NCI-H526 (cell line): ENCODE measurements around the gene CALCB.

Experiments
- DNase-seq, 2 experiments: peaks; one replicate each; lab custom pipeline; 2025; lab: John Stamatoyannopoulos, UW

Gene CALCB

DNA sequence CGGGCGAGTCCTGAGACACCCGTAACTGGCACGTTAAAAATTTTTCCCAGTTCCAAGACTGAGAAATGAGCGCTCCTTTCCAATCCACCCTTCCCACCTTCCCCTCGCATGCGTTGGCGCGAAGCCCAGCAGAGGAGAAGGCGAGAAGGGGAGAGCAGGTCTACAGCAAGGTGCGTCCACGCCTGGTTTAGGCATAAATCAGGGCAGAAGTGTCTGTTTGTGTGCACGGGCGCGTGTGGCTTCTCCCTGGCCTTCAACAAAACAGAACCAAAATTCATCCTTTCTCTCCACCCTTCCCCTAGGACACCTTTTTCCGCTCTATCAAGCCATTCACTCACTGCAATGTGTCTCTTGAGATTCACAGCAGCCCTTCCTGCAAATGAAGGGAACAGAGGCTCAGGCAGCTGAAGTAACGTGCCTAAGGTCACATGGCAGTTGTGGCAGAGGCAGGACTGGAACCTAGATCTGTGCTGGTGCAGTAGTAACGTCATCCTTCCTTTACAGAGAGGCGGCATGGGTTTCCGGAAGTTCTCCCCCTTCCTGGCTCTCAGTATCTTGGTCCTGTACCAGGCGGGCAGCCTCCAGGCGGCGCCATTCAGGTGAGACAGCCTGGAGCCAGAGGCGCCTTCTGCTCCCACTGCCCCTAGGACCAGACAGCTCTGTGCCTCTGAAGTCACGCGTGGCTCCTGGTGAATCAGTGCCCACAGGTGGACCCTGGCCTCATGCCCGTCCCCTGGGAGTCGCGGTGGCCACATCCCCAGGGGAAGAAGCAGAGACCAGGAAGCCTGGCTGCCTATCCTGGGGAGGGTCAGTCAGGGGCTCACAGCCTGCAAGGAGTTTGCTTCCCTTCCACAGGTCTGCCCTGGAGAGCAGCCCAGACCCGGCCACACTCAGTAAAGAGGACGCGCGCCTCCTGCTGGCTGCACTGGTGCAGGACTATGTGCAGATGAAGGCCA, 1.1 kb downstream of the CALCB start:
- DNase-seq = peak; percentile 90 to 97

DNA sequence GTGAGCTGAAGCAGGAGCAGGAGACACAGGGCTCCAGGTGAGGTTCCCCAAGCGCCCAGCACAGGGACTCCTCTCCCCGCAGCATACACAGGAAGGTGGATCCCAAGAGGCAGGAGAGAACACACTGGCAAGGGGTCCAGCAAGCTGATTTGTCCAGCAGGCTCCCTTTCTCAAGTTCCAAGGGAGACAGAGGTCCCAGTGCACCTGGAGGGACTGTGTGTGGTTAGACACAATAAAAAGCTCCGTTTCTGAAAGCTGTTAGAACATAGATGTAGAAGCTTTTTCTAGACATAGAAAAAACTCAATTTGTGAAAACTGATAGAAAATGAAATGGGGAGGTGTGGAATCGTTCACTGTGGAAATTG, 1.8 kb downstream of the CALCB start:
- DNase-seq = no peak

DNA sequence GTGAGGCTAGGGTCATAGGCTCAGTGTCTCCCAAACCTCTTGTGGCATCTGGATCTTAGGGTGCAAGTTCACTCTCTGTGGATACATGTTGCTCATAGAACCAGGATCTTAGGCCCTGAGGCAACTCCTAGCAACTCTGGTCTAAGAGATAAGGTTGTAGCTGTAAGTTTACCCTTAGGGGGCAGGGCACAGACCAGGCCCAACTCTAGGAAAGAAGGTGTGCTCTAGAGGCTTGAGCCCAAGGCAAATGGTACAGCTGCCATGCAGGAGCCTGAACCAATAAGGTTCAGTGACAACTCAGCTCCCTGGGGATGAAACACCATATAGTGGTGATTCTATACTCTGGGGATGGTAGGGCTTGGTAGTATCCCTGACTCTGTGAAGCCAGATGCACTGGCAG, 17.8 kb downstream of the CALCB start:
- DNase-seq = no peak

DNA sequence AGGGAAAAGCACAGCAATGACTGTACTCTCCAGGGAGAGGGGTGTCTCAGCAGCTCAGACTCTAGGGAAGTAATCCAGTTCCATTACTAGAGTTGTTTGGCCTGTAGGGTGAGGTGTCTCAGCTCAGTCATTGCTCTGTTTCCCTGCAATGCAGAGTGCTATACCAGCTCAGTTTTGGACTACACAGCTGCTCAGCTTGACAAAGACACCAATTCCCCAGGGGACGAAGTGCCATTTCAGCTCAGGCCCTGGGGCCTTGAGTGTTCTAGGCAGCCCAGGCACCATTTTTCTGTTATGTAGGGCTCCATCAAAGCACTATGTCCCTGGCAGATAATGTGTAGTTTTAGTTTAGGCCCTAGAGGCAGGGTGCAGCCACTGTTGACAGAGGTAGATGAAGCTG, 18.2 kb downstream of the CALCB start:
- no peak for DNase-seq

DNA sequence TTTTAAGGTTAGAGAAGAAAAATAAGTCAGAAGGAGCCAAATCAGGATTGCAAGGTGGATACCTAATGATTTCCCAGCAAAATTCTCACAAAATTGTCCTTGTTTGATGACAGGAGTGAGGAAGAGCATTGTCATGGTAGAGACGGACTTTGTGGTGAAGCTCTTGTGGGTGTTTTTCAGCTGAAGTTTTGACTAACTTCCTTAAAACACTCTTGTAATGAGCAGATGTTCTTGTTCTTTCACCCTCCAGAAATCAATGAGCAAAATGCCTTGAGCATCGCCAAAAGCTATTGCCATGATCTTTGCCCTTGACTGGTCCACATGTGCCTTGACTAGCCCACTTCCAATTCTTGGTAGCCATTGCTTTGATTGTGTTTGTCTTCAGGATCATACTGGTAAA, 20.0 kb downstream of the CALCB start:
- no peak for DNase-seq

DNA sequence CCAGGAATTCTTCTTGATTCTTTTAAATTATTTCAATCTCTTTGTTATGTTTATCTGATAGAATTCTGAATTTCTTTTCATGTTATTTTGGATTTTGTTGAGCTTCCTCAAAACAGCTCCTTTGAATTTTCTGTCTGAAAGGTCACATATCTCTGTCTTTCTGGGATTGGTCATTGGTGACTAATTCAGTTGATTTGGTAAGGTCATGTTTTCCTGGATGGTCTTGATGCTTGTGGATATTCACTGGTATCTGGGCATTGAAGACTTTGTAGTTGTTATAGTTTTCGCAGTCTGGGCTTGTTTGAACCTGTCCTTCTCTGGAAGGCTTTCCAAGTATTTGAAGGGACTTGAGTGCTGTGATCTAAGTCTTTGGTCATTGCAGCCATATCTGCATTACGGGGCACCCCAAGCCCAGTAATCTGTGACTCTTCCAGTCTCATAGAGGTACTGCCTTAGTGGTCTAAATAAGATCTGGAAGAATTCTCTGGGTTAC, 22.4 kb downstream of the CALCB start:
- no peak for DNase-seq

DNA sequence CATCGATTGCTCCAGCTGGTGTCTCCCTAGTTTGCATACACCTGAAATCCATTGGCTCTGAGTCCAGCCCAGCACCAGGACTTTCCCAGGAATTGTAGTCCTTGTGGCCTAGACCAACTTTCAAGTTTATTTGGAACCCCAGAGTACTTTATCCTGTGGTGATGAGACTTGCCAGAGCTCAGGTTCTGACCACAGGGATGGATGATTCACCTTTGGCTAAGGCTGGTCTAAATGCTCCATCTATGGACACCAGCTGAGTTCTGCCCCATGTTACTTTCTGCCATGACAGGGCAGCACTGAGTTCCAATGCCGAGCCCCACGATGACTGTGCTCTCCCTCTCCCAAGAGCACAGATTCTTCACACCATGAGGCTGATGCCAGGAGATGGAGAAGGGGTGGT, 24.0 kb downstream of the CALCB start:
- DNase-seq = peak; percentile 12 to 63

DNA sequence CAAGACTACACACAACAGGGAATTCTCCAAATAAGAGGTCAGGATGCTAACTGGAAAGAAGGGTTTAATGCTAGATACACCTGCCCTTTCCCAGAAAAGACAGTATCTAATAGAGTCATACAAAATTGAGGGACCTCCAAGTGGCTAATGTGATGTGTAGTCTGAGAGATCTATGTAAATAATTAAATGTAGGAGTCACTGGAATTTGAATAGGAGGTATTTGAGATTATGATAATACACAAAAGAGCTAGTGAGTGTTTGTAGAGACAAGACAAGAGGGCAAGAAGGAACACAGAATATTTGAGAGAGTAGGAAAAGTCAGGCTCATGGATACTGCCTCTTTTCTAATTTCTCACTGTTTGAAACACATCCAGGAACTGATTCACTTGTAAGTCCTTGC, 25.9 kb downstream of the CALCB start:
- DNase-seq = peak; percentile 36 to 58

DNA sequence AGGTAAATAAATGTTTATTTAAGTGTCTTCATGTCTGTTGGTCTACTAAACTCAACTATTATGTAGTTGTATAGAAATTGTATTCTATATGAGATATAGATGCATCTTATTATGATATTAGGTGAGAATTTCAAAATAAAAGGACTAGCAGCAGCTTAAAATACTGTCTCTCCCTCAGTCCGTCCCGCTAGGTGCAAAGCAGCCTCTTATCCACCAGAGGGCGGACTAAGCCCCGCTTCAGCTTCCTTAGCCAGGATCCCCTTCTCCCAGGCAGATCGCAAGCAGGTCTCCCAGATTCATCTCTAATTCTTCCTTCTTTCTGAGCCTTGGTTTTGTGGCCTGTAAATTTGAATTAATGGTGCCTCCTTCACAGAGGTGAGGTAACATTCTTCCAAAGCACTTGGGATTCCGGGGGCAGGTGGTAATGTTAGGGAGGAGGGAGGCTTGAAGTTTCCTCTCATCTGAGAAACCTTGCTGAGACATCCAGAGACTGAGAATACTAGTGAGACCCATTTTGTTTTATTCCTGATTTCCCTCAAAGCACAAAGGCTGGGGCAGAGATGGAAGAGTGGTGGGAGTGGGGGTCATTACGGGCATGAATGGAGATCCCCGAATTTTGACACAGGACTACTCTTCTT, 27.8 kb downstream of the CALCB start:
- DNase-seq = peak; percentile 38 to 85

DNA sequence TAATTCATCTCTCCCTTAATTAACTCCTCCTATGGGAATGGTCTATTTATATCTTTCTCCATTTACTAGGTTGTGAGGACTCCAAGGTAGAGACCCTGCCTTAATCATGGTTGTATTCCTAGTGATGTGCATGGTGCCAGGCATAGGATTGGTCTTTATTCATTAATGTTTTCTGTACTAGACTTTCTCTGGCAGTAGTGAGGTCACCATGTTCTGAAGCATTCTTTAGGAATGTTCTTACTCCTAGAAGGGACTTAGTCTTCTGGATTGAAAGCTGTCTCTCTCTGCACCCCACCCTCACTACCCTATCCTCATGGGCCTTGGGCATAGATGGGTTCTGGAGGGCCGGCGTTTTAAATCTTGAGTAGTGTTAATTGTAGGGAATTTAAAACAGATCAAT, 30.8 kb downstream of the CALCB start:
- no peak for DNase-seq

DNA sequence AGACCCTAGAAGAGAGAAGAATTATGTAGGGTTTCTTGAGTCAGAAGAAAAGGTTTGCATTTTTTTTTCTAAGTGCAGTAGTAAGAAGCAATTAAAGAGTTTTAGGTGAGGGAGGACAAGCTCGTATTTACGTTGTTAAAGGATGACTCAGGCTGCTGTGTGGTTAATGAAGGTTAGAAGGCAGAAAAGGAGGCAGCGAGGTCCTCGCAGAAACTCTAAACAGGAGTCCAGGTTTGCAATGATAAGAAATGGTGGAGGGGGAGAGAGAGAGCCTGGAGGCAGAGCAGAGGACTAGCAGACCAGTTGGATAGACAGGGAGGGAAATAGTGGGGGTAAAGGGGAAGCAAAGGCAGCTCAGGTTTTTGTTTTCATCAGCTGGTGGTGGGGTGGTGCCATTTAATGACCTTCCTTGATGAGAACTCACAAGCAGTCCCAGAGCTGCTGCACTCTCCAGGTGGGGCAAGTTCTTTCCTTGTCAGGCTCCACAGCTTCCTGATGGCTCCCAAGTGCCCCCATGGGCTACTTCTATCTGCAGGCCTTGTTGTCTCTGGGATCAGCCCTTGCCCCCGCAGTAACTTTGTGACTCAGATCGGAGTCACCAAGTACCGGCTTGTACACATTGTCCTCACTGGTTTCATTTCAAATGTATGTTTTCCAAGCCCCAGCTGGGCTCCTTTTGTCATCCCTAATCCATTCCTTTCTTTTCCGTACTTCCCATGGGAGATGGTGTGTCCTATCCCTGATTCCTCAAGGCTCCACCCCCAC, 33.0 kb downstream of the CALCB start:
- DNase-seq = no peak

DNA sequence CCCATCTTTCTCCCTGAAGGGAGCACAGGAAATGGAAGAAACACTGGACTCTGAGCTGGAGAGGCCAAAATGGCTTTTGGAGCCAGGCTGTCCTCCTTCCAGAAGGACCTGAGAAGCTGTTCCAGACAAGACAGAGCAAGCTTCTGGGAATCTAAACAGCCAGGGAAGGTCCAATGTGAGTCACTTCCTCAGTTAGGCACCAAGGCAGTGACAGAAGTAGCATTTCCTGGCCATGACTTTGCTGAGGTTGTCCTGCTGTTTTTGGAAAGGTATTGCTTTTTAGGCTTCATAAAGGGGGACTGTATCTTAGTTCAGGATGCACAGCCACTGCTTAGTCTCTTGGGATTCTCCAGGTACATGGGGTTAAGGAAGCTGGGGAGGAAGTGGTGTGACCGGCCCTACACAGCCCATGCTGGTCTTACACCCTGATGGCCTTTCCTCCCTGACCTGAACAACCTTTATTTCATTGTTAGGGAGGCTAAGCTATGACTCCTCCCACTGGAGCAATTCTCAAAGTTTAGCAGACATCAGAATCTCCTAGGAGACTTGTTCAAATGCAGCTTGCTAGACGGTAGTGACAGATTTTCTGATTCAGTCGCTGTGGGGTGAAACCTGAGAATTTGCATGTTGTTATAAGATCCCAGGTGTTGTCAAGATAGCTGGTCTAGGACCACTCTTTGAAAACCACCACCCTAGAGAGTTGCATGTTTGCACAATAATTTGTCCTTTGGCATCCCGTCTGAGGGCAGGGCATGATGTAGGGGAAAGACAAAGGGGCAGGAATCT, 34.5 kb downstream of the CALCB start:
- DNase-seq = peak; percentile 13 to 49

DNA sequence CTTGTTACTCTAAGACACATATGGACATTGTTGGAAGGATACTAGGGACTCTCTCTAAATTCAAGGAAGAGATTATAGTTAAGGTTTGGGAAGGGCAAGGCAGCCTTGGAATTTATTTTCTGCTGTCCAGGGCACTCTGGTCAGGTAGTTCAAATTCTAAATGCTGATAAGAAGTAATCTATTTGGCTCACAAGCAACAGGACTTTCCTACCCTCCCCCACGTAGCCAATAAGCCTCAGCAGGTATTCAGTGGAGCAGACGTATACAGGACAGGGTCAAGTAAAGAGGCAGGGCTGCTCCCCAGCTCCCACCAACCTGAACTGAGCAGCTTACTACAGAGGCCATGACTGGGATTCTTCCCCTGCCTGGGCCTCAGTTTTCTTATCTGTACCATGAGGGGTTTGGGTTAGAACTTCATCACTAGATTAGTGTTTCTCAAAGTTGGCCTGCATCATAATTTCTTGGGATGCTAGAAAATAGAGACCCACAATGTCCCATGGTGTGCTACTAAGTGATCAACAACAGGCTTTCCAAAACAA, 35.3 kb downstream of the CALCB start:
- DNase-seq = no peak

DNA sequence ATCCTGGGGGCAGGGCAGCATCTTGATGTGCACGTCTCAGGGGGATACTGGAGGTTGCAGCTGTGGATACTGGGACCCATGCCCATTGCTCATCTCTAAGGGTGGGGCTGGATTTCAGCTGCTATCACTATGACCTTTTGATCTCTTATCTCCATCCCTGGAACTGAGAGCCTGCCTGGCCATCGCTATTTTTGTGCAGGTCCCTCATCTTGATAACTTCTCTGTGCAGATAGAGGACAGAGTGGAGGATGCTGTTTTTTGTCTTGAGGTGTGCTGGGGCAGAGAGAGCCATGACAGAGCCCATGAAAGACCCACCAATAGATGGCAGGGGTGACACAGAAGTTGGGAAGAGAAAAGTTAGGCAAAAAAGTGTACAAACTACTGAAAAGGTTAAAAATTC, 36.2 kb downstream of the CALCB start:
- no peak for DNase-seq

DNA sequence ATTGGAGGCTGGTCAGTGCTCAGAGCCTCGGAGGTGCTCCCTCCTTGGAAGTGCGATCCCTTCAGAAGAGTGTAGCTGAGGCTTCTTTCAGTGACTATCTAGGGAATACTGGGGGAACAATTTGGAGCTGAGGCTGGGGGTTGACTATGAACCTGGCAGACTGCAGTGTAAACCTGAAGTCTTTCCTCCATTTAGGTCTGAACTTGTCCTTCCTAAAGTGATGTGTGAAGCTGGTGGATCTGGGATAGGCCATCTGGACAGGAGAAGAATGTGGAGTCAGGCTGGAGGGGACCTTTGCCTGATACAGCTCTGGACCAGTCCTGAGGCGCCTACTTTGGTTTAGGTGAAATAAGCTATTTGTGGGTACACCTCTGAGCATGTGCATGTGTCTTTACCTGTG, 37.8 kb downstream of the CALCB start:
- DNase-seq = no peak

DNA sequence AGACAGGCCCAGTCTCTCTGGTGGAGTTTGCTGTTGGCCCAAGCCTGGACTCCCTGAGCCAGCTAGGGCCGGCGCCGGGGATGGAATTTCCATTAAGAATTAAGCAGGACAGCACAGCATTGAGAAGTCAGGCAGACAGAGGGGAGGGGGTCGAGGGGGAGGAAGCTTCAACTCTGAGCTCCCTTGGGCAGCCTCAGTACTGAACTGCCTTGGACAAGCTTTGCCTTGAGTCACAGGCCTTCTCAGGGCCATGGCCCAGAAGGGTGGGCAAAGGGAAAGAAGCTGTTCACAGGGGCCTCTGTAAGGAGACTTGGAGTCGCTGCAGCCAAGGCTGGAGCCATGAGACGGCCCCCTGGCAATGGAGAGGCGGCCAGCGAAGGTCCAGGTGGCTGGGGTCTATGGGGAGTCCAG, 38.7 kb downstream of the CALCB start:
- DNase-seq = no peak

DNA sequence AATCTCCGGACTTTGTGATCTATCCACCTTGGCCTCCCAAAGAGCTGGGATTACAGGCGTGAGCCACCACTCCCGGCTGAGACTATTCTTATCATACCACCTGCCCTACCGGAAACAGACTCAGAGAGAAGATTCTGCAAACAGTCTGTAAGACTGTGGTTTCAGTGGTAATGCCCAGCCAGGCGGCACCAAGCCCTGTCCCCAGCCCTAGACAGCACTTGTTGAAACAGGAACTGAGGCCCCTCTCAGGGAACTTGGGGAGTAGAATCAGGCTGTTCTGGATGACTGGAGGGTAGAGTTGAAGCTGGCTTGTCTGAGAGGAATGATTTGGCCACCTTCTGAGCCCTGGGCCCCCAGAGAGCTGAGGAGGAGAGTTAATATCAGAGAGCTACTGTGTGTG, 40.0 kb downstream of the CALCB start:
- DNase-seq = no peak

DNA sequence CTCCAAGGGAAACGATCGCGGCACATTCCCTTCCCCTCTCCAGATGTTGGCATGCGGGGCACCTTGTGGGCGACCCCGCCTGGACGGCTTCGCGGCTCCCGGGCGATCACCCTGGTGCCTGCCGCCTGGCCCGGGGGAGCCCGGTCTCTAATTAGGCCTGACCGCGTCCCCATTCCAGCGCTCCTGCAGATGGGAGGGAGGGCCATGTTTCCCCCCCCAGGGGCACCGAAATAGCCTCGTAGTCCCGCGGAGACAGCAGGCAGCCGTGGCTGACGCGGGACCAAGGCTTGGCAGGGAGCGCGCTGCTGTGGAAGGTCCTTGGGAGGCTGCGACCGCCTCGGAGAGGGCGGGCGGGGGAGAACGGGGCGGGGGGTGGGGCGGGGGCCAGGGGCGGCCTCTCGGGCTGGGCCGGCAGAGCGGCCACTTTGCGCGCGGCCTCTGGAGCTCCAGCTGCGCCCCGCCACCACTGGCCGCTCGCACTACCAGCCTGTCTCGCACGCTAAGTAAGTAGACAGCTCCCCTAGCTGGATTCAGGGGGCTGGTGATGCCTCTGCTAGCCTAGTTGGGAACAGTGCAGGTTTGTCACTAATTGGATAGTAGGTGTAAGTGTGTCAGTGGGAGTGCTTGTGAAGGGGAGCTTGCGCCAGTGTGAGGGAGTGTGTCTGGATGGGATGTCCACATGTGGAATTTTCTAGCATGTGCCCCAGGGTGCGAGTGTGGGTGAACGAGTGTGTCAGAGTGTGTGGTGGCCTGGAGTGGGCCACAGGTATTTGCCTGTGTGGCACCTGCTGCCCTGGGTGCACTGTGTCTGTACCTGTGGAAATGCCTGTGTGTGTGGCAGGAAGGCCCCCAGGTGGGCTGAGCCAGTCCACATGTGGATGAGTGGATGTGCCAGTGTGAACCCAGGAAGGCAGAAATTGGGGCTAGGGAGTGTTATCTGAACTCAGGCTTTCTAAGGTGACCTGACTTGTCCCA, 41.4 kb downstream of the CALCB start, which contains the start of gene INSC:
INSC (plus strand) TSS at position 423 of the 975 bp plus-strand sequence. CDS start 34,252 bp downstream, outside the sequence.
- DNase-seq = peak in 1 of 2 experiments; percentile 62

DNA sequence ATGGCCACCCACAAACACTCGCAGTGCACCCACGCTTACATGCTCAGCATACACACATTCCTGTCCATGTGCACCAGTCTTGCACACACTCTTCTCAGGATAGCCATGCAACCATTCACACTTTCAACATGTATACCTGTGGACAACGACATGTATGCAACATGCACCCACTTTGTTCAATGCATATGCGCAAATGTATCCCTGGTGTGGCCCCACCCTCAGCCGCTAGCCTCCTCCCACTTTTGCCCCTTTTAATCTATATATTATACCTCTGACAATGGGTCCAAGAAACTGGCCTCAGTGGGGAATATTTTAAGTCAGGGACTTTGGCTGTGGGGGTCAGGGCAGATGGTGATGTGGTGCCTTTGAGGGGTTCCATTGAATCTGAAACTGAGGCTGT, 42.3 kb downstream of the CALCB start:
- DNase-seq = no peak

DNA sequence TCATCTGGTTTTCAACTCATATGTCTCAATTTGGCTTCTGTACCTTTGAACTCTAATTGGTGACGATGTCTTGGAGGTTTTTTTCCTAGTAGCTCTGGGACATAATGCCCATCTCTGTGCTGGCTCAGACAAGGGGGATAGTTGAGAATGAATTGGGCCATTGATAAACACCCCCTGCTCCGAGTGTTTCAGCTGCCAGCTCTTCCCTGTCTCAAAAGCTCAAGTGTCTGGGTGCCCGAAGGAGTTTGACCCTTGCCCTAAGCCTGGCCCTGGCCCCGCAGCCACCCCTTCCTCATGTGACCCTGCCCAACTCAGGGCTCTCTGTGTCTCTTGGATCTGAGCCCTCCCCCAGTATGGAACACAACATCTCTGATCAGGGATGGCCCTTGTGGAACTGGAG, 44.4 kb downstream of the CALCB start:
- DNase-seq = no peak
